Upper lobe of left lung (tissue), 4 donors: ENCODE results near the gene CFP.

Experiments
- CTCF ChIP-seq, 6 experiments: fragments of 450-650 bp in 4 of 6; fragments of 200-600 bp in 2 of 6; sonication (generic) in 2 of 6; IDR thresholded peaks; one replicate each; pipeline ENCODE4 v1.5.1; 2016 to 2019; ENCODE audit warnings: antibody characterized with exemption in 6 of 6
- POLR2A ChIP-seq, 4 donors: fragments of 450-650 bp; IDR thresholded peaks; one replicate each; pipeline ENCODE4 v1.5.1; 2016 to 2017; ENCODE audit warnings: antibody characterized with exemption in 4 of 4, mild to moderate bottlenecking in 2 of 4

- TF ChIP-seq POLR2A (IDR thresholded peaks at IDR 0.05) (no peak), CTCF (IDR thresholded peaks at IDR 0.05) (no peak)
Observed at GRCh38 chrX:47614618-47615017, 15.1 kb downstream of the CFP start.
